Midbrain (tissue), 1 donor: ENCODE data around the gene METAP1D.

Experiments used
- DNase-seq: peaks from one replicate; lab custom pipeline; 2025; lab: John Stamatoyannopoulos, UW

The METAP1D gene

DNA sequence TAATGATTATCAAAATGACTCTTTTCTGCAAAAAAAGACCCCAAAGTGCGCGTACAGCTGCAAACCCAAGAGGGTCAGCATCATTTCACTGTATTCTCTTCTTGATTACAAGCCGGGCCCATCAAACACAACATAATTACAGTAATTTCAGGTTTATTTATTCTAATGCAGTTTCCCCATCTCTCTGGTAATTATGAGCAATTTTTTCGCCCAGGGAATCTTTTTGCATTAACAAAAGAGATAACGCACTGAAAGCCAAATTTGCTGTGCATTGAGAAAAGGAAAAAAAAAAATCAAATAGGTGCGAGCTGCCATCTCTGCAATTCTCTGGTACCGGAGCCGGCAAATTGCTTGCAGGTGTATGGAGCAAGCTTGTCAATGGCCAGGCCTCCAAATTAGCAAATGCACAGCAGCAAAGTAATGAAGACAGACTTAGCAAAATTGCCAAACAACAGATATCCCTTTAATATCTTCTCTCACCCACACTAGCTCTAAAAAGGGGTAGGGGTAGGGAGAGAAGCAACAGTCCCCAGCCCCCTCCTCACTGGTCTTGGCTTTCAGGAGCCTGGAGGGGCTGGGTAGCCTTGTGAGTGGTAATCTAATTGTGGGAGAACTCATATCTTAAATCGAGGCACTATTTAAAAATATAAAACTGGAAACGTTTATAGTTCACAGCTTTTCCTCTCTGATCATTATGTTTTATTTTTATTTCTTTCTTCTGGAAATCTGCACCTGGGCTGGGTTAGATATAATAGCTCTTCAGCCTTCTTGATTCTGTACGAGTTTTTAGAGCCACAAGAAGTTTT lies 92.2 kb downstream of the METAP1D start:
- DNase-seq = no peak

DNA sequence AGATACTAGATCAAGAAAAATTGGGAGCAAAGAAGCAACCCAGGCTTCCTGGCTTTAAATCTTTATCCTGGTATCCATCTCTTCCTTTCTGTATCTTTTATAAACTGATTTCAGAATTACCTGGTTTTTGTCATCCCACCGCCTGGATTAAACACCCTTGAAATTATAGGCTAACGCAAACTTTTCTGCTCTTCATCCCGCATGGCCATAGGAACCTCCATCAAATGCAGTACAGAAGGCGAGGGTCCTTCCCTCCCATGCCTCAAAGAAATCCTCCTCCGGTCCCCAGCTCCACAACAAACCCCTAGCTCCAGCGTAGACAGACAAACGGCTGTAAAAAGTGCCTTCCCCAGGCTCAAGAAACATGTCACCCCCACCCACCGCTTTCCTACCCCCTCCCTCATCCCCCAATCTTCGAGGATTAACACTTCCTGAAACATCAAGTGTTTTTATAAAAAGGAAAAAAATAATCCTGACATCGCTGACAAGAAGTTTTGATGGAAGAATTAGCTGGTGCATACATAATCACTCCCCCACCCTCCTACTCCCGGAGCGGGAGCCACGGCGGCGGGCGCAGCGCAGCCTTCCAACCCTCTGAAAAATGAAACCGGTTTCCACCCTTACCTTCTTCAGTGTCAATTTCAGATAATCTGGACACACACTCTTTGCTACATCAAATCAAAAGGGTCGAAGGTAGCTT lies 93.1 kb downstream of the METAP1D start:
- no peak for DNase-seq

DNA sequence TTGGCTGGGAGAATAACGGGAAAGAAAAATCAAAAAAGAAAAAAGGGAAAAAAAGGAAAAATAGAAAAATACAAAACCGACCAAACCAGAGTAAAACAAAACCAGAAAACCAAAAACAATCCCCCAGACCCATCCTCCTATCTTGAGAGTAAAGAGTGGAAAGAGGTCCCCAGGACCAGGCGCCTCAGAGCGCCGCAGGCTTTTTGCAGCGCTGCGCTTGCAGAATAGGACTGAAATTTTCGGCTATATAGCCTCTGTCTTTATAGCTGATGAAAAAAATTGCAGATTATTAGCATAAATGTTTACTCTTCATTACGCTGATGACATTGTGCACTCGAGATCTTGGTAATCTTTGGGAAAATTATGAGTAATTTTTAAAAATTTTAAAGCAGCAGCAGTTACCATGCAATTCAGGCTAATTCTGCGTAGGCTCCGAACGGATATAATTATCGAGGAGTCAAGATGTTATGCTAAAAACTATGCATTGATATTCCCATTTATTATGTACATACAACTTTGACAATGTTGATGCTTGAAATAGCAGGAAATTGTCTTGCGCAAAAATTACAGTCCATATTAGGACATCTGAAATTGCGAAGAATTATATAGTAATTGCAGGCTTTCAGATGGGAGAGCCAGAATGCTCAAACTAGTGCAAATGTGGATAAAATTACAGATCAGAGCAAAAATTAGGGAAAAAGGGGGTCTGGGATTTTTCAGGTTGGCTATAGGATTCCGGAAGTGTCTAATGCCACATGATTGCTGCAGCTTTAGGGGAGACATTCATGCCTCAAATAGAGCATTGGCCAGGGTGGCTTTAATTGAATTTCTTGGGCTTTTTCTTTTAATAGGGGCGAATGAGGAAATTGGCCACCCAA lies 93.9 kb downstream of the METAP1D start:
- DNase-seq = no peak

DNA sequence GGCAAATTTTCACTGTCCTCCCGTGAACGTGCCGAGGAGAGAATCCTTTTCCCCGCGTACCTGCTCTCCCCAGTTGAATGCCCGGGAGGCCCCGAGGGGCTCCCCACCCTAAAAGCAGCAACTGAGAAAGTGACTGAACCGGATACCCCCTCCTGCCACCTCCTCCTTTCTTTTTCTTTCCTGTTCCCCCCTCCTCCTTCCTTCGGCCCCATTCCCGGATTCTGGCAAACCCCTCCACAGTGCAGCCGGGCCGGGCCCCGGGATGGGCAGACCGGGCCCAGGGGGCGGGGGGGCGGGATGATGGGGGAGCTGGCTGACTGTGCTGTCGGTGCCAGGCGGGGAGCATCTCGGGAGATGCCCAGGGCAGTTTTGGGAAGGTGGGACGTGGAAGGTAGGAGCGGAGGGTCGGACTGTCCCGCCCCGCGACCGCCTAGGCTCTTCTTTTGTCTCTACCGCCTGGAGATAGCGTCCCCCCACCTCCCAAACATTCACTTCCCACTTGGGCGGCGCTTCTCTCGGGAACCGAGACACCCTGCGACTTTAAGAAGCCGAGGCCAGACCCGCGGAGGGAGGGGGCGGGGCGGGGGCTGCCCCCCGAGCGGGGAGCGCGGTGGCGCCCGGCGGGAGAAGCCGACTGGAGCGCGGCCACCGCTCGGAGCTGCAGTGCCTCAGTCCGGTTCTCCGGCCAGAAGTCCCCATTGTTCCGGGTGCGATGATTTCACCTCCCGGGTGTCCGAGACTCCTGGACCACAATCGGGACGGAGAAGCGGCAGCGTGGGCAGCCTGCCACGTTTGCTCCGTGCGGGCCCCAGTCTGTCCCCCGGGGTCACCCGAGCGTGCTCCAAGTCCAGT lies 94.8 kb downstream of the METAP1D start:
- no peak for DNase-seq

DNA sequence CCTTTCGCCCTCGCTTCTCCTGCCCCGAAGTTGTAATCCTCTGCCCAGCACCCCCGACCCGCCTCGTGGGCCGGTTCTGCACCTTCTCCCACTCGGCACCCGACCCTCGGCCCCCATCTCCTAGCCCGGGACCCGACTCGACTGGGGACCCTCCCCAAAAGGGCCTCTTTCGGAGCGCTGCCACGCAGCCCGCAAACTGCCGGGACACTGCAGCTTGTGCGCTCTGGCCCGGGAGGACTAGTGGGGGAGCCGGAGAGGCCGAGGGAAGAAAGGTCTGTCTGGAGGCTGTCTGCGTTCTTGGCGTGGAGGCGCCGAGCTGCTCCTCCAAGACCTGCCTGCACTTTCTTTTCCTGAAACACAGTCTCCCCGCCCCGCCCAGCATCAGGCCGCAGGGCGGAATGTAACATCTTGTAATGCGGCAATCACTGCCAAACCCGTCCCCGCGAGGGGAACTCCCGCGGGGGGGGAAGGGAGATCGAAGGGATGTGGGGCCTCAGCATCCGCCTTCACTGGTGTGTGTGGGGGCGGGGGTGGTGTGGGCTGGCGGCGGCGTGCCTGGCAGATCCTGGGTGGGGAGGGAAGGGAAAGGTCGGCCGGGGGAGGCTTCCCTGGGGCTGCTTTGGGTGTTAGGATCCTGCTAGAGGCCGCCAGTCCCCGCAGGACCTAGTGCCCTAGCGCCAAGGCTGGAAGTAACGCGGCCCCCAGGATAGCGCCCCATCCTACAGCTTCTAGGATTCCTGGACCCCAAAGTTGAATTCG lies 95.6 kb downstream of the METAP1D start:
- DNase-seq = no peak

DNA sequence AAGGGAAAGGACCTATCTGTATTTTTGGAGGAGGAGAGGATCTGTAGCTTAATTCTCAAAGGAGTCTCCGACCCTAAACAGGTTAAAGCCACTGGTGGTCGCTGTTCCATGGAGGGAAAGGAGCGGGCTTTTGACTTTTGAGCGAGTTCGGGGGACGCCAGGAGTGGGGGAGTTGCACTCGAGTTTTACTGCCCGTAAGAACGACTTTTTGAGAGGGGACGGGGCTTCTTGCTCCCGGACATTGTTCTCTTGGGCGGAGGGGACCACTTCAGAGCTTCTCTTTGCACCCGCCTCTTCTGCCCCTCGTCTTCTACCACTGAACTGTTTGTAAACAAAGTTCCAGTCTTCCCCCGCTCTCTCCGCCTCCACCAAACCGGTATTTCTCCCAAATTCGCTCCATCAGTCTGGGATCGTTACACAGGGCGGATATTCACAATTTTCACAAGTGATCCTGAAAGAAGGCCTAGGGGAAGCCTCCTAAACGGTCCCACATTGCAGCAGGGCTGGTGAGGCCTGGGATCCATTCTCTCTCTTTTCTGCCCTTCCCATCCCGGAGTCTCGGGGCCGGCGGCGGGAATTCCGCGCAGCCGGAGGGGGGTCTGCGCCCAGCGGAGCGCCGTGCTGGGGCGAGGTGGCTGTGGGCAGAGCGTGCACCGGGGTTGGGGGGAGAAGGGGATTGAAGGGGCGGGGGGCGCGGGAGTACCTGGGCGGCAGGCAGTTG lies 96.3 kb downstream of the METAP1D start:
- DNase-seq = no peak

DNA sequence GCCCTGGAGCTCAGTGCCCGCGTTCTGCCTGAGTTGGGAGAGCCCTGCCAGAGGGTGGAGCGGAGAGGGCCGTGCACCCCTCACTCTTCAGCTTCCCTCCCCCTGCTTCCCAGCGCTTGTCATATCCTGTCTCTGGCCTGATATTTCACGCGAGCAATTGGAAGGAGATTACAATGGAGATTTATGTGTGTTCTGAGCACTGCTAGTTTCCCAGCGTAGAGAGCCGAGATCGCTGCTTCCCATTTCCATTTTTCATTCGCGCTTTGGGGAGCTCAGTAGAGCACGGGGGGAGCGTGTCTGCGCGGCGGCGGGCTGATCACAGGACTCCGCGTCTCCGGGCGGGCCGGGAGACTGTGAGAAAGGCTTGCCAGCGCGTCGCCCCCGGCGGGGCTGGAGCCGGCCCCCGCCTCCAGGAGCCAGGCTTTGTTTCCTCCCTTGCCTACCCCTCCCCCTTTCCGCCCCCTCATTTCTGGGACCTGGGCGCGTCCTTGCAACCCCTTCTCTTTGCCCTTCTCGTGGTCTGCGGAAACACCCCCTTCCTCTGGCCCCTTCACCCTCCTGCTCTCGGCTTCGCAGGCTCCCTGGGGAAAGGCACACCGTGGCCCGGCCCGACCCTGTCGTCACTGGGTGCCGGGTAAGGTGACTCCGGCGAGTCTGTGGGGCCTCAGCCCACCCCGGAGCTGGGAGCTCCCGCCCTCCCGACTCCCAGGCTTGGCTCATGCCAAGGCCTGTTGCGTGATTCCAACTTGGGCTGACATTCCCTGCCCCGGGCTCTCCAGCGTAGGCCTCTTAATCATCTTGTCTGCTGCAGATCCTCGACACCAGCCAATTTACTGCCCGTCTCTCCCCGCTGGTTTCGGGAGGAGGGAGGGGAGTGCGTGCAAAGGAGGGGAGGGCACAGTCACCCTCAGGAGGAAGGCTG lies 97.1 kb downstream of the METAP1D start:
- DNase-seq = no peak

DNA sequence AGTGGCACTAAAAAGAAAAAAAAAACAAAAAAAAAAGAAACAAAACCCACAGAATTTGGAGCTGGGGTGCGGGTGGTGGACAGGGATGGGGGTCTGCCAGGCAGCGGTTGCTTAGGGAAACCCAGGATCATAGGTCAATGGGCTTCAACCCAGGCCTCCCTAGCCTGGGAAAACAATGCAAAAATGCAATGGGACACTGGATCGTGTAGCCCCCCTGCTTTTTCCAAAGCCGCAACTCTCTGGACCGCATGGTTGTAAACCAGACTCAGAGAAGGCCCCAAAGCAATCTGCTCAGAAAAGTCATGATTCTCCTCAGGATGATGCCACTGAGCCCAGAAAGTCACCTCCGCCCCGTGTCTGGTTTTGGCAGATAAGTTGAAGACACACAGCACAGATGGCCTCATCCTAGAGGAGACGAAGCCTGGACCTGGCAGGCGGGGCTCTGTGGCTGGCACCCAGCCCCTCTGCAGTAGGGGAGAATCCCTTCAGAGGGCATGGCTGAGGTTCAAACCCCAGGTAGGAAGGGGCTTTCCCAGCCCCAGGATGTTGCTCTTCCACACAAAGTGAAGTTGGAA lies 97.9 kb downstream of the METAP1D start:
- no peak for DNase-seq

DNA sequence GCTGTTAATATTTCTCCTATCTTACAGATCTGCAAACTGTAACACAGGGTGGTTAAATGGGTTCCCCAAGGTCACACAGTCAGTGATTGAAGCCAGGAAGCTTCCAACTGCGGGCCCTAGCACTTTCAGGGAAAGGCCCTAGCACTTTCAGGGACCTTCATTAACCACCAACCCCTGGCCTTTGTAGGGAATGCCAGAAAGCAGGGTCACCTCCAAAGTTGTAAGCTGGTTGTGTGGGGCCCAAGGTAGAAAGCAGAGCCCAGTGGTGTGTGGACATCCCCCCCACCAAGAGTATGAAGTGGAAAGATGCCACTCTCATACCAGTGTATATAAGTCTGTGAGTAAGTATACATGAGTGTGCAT lies 98.5 kb downstream of the METAP1D start:
- DNase-seq = no peak

DNA sequence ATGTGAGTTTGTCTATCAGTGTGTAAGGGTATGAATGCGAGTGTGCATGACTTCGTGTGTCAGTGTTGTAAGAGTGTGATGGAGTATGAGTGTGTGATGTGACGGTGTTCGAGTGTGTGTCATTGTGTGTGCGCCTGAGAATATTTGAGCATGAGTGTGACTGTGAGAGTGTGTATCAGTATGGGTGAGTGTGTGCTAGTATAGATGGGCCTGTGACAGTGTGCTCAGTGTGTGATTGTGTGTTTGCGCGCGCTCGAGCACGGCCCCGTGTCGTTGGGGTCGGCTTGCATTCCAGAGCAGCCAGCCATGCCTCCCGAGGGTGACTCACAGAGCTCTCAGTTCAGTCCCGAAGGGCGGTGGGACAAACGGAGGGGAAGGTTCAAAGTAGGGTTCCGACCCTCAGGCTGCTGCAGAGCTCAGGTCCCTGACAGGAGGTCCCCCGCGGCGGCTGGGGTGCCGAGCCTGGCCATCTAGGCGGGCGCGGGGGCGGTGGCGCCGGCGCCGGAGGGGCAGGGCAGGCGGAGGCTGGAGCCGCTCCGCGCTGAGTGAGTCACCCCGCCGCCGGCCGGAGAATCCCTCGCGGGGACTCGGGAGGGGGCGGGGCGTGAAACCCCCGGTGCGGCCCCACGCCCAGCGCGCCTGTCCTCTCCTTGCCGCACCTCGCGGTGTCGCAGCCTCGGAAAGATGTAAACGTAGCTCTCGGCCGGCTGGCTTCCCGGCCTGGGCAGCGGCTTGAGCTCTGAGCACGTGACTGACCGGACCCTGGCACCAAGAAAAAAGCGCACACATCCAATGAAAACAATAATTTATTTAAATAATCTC lies 99.1 kb downstream of the METAP1D start:
- no peak for DNase-seq

DNA sequence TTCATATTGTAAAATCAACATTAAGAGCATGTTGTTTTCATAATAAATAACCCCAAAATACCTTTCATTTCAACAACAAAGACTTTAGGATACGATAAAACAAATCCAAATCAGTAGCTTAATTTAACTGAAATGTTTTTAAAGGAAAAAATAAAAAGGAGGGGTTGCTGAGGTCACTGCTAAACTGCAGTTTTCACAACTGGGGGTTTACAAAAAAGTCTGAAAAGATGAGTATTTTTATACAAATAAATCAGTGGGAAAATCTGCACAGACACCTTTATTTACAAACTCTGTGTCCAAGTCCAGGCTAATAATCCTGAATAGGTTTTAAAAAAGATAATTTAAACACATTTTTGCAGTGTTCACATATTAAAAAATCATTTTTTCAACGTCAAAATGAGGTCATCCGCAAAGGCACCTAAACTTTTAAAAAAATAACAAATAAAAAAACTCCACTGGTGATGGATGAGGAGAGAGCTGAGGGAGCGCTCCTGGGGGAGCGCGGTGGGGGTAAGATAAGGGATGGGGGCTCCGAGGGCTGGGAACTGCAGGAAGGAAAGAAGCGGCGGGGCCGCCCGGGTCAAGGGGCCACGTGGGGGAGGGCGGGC lies 99.8 kb downstream of the METAP1D start:
- DNase-seq = no peak

DNA sequence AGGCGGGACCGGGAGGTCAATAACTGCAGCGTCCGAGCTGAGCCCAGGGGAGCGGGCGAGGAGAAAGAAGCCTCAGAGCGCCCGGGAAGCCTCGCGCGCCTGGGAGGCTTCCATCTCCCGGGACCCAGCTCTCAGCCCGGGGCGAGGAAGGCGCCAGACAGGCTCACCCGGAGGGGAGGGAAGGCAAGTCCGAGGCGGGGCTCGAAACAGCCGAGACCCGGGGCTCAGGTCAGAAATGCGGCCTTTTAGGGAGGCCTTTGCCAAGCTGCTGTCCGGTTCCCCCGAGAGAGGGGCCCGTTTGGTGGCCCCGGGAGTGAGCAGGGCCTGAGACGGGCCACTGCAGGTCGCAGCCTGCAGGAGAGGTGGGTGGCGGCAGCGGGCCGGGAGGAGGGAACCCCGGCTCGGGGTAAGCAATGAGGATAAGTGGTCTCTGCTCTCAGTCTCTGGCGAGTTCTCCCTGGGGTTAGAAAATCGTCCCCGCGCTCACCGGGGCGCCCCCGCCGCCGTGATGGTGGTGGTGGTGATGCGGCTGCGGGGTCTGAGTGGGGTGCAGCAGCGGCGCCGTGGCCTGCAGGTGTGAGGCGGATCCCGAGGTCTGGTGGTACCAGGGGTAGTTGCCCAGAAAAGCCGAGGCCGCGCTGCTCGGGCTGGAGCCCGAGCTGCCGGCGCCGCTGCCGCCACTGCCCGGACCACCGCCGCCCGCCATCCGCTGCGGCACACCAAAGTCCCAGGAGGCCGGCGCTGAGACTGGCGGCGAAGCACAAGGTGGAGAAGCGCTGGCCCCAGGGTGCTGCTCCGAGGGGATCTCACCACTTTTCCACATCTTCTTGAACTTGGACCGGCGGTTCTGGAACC lies 100.6 kb downstream of the METAP1D start:
- no peak for DNase-seq

DNA sequence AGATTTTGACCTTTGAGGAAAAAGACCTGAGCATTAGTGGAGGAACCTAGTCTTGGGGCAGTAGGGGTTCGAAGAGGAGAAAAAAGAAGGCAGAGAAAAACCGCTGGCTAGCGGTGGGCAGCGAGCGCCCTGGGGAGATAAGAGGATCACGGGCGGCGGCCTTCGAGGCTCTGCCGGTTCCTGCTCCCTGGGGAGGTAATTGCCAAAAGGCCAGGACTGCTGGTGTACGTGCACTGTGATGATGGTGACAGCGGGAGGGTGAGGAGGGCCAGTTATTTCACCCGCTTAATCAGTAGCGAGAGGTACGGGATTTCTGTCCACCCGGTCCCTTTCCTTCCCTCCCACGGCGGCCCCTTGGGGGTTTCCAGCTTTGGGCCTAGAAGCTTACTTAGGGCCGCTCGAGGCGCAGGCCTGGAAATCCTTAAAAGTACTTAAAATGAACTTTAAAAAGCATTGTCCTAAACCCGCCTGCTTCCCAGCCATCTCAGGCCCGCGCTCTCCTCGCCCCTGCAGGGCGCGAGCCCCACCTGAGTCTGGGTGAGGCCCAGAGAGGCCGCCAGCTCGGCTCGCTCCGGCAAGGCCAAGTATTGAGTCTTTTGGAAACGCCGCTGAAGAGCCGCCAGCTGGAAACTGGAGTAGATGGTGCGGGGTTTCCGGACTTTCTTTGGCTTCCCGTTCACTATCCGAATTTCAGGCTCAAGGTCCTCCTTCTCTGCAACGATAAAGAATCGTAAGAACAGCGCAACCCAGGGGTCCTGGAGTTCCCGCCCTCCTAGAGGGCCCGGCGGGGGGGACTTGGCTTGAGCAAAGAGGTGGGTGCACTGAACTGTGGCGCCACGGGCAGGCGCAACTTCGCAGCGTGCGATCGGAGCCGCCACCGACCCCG lies 101.4 kb downstream of the METAP1D start:
- no peak for DNase-seq

DNA sequence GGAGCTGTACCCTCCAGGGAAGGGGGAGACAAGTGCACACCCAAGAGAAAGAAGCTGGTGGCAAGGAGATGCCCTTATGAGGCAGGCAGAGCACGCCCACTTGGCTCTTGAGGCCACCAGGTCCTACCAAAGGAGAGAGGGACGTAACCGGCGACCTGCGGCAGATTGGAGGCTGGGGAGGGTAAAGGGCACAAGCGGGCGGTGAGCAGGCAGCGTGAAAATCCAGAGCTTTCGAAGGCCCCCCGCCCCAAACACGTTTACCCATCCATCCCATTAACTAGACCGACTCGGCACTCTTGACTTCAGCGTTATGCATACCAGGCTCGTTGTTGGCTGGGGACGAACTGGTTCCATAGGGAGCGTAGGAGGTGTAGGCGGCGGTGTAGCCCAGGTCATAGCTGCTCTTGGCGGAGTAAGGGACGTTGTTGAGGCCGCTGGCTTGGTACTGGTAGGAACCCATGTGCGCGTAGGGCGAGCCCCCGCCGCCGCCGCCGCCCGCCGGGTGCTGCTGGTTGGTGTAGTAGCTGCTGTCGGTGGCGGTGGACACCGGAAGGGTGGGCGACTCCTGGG lies 102.2 kb downstream of the METAP1D start:
- no peak for DNase-seq
